ENCODE results near the gene ZMYND15.

DNA sequence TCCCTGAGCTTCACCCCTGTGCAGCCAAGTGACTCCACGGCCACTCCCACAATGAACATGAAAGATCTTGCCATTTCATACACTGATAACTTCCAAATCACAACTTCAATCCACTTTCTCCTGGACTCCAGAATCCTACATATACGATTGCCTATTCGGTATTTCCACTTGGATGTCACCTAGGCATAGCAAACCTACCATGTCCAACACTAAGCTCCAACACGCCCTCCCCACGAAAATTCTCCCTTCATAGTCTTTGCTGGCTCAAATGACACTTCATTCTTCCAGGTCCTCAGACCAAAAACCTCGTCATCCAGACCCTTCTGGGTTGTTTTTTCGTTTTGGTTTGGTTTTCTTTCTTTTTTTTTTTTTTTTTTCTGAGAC, 51.1 kb downstream of the ZMYND15 start:
- TF ChIP-seq POLR2AphosphoS5 (IDR thresholded peaks at IDR 0.05) (no peak), POLR2A (IDR thresholded peaks at IDR 0.05) (no peak), EP300 (IDR thresholded peaks at IDR 0.05) (no peak)
- TF ChIP-seq, protein P1, sequence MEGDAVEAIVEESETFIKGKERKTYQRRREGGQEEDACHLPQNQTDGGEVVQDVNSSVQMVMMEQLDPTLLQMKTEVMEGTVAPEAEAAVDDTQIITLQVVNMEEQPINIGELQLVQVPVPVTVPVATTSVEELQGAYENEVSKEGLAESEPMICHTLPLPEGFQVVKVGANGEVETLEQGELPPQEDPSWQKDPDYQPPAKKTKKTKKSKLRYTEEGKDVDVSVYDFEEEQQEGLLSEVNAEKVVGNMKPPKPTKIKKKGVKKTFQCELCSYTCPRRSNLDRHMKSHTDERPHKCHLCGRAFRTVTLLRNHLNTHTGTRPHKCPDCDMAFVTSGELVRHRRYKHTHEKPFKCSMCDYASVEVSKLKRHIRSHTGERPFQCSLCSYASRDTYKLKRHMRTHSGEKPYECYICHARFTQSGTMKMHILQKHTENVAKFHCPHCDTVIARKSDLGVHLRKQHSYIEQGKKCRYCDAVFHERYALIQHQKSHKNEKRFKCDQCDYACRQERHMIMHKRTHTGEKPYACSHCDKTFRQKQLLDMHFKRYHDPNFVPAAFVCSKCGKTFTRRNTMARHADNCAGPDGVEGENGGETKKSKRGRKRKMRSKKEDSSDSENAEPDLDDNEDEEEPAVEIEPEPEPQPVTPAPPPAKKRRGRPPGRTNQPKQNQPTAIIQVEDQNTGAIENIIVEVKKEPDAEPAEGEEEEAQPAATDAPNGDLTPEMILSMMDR (IDR thresholded peaks at IDR 0.05), result no peak
